ENCODE measurements around the gene LARGE1.

DNA sequence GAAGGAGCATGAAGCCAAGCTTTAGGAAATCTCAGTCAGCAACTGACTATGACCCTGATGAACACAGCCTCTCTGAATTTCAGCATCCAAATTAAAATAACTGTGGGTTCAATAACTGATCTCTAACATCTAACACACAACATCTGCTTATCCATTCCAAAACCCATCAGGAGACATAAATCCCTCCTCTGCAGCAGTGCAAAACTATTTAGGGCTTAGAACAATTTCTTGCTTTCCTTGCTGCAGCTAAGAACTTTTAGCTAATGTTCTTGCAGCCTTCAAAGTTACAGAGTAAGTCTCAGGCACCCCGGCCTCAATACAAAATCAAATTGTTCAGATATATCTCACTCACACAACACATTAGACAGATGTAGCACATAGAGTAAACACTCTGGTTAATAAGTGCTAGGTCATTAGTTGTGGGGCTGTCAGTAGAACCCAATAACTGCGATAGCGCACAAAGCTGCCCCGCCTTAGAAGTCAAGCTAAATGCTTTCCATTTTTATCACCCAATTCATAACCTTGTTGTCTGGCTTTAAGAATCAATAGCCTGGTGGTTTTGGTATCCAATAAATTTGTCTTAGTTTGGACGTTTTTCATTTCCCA, 139.6 kb downstream of the LARGE1 start:
- TF ChIP-seq, protein P1, sequence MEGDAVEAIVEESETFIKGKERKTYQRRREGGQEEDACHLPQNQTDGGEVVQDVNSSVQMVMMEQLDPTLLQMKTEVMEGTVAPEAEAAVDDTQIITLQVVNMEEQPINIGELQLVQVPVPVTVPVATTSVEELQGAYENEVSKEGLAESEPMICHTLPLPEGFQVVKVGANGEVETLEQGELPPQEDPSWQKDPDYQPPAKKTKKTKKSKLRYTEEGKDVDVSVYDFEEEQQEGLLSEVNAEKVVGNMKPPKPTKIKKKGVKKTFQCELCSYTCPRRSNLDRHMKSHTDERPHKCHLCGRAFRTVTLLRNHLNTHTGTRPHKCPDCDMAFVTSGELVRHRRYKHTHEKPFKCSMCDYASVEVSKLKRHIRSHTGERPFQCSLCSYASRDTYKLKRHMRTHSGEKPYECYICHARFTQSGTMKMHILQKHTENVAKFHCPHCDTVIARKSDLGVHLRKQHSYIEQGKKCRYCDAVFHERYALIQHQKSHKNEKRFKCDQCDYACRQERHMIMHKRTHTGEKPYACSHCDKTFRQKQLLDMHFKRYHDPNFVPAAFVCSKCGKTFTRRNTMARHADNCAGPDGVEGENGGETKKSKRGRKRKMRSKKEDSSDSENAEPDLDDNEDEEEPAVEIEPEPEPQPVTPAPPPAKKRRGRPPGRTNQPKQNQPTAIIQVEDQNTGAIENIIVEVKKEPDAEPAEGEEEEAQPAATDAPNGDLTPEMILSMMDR (IDR thresholded peaks at IDR 0.05) = no peak
- no peak for TF ChIP-seq POLR2A (IDR thresholded peaks at IDR 0.05)

Data from body of pancreas (tissue), 4 donors.